OCI-LY1 (cell line): ENCODE data around the gene MAN1C1.

Source experiments
- CTCF ChIP-seq: fragments of 200-600 bp; sonication (generic), shearing (Covaris generic); IDR thresholded peaks from 2 replicates; pipeline ENCODE4 v1.5.1; 2017; ENCODE audit warnings: mild to moderate bottlenecking, antibody characterized with exemption, low read length, moderate library complexity, mixed read lengths
- EZH2 ChIP-seq: fragments of 200-600 bp; sonication (generic), shearing (Covaris generic); IDR thresholded peaks from 2 replicates; pipeline ENCODE4 v1.8.0; 2017; ENCODE audit warnings: borderline replicate concordance, mixed run types, mild to moderate bottlenecking, antibody characterized with exemption, low read length, moderate library complexity, mixed read lengths

GRCh38 chr1:25757846-25758185, 141.2 kb downstream of the MAN1C1 start:
- no peak for TF ChIP-seq CTCF
- no peak for TF ChIP-seq EZH2
